Loucy (cell line): ENCODE data around the gene MLIP.
"Not testable (repeated sequence)": the region's sequence is repeated elsewhere in the genome, so short reads cannot be mapped to it uniquely, and the experiment has no call there.

Source experiments
- H2AFZ ChIP-seq: fragments of 200-600 bp; sonication (generic); 2 replicates; pipeline ENCODE4 v1.6.0; 2016; ENCODE audit warnings: antibody characterized with exemption, mild to moderate bottlenecking, low read length, moderate library complexity
- H3F3A ChIP-seq: fragments of 200-600 bp; 2 replicates; pipeline ENCODE4 v1.6.0; 2016; ENCODE audit warnings: antibody characterized with exemption, low read depth, mild to moderate bottlenecking
- H3K27me3 ChIP-seq: fragments of 200-600 bp; sonication (generic); 2 replicates; pipeline ENCODE4 v1.6.1; 2014; ENCODE audit warnings: low read length, mild to moderate bottlenecking; ENCODE audit not compliant: insufficient read depth, poor library complexity, severe bottlenecking
- H3K36me3 ChIP-seq: fragments of 200-600 bp; sonication (generic); 2 replicates; pipeline ENCODE4 v1.6.1; 2016; ENCODE audit warnings: low read length; ENCODE audit not compliant: insufficient read depth
- H3K4me1 ChIP-seq: fragments of 200-600 bp; sonication (generic); 2 replicates; pipeline ENCODE4 v1.5.1; 2014; ENCODE audit warnings: low read length, mild to moderate bottlenecking; ENCODE audit not compliant: insufficient read depth, poor library complexity, severe bottlenecking
- H3K4me2 ChIP-seq: fragments of 200-600 bp; sonication (generic); 2 replicates; pipeline ENCODE4 v1.6.0; 2014; ENCODE audit warnings: antibody characterized with exemption, low read length, low read depth, mild to moderate bottlenecking; ENCODE audit not compliant: poor library complexity, severe bottlenecking
- H3K4me3 ChIP-seq: fragments of 200-600 bp; sonication (generic); 2 replicates; pipeline ENCODE4 v1.5.1; 2014; ENCODE audit warnings: low read length, mild to moderate bottlenecking, mixed read lengths; ENCODE audit not compliant: poor library complexity, severe bottlenecking
- H3K79me2 ChIP-seq: fragments of 200-600 bp; sonication (generic); 2 replicates; pipeline ENCODE4 v1.6.1; 2014; ENCODE audit warnings: low read length; ENCODE audit not compliant: insufficient read depth
- H3K9ac ChIP-seq: fragments of 200-600 bp; sonication (generic); 2 replicates; pipeline ENCODE4 v1.6.0; 2014; ENCODE audit warnings: mild to moderate bottlenecking, low read depth, low read length, moderate library complexity; ENCODE audit not compliant: poor library complexity, severe bottlenecking
- H3K9me2 ChIP-seq: fragments of 200-600 bp; sonication (generic); replicated peaks from 2 replicates; pipeline ENCODE4 v1.6.1; 2016; ENCODE audit warnings: low read depth, low read length, mixed read lengths
- H3K9me3 ChIP-seq: fragments of 200-600 bp; sonication (generic); 2 replicates; pipeline ENCODE4 v1.6.1; 2014; ENCODE audit warnings: mild to moderate bottlenecking, antibody characterized with exemption, low read length, low read depth; ENCODE audit not compliant: insufficient read depth
- H4K20me1 ChIP-seq: fragments of 200-600 bp; sonication (generic); 2 replicates; pipeline ENCODE4 v1.6.0; 2014; ENCODE audit warnings: antibody characterized with exemption, low read length, mild to moderate bottlenecking; ENCODE audit not compliant: insufficient read depth, poor library complexity, severe bottlenecking
- EZH2phosphoT487 ChIP-seq: fragments of 200-600 bp; IDR thresholded peaks from 2 replicates; pipeline ENCODE4 v1.6.1; 2018; ENCODE audit warnings: antibody characterized with exemption, mild to moderate bottlenecking, moderate library complexity, borderline replicate concordance
- TF ChIP-seq, protein P1 (sequence below): fragments of 200-600 bp; sonication (generic); conservative IDR thresholded peaks from 2 replicates; pipeline ENCODE4 v1.5.1; 2014; ENCODE audit warnings: mild to moderate bottlenecking, antibody characterized with exemption, low read length

The MLIP gene

DNA sequence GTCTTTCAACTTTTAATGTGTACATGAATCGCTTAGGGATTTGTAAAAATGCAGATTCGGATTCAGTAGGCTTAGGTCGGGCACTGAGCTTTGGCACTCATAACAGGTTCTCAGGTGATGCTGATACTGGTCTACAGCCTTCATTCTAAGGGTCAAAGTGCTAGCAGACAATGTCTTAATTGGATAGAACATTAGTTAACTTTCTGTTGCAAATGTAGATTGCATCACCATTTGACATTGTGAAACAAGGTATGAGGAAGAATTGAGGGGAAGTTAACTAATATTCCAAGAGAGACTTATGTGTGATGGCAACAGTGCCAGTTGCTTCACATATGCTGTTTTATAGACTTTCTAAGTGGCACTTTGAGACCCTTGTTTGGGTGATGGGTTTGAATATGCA lies 86.9 kb downstream of the MLIP start:
- TF ChIP-seq, protein P1, sequence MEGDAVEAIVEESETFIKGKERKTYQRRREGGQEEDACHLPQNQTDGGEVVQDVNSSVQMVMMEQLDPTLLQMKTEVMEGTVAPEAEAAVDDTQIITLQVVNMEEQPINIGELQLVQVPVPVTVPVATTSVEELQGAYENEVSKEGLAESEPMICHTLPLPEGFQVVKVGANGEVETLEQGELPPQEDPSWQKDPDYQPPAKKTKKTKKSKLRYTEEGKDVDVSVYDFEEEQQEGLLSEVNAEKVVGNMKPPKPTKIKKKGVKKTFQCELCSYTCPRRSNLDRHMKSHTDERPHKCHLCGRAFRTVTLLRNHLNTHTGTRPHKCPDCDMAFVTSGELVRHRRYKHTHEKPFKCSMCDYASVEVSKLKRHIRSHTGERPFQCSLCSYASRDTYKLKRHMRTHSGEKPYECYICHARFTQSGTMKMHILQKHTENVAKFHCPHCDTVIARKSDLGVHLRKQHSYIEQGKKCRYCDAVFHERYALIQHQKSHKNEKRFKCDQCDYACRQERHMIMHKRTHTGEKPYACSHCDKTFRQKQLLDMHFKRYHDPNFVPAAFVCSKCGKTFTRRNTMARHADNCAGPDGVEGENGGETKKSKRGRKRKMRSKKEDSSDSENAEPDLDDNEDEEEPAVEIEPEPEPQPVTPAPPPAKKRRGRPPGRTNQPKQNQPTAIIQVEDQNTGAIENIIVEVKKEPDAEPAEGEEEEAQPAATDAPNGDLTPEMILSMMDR: no peak
- no peak for TF ChIP-seq EZH2phosphoT487
- no peak overlapping the region for H2AFZ ChIP-seq
- no peaks in the 10 kb centered on the region for H3K79me2 ChIP-seq

GRCh38 chr6:54203474-54204035 lies 92.3 kb downstream of the MLIP start:
- H3K4me2 ChIP-seq, H3K79me2 ChIP-seq, H4K20me1 ChIP-seq, H3K9me3 ChIP-seq, H3K4me1 ChIP-seq, H3K4me3 ChIP-seq, H3K9ac ChIP-seq, H3K27me3 ChIP-seq, H3F3A ChIP-seq, H2AFZ ChIP-seq, H3K36me3 ChIP-seq, H3K9me2 ChIP-seq: not testable (repeated sequence)

More for the DNA sequence above, 86.9 kb downstream of the MLIP start:
- H4K20me1 ChIP-seq: no peaks in the 10 kb centered on the region
- H3K9me2 ChIP-seq: no peaks in the 10 kb centered on the region; the same call in 1 of the 2 replicates
- H3K4me3 ChIP-seq: no peak overlapping the region
- no peak overlapping the region for H3K4me2 ChIP-seq
- no peaks in the 10 kb centered on the region for H3K36me3 ChIP-seq
- H3K9me3 ChIP-seq: no peaks in the 10 kb centered on the region
- no peaks in the 10 kb centered on the region for H3F3A ChIP-seq
- H3K9ac ChIP-seq: no peak overlapping the region
- no peaks in the 10 kb centered on the region for H3K27me3 ChIP-seq
- peaks cover 8% of the 10 kb centered on the region for H3K4me1 ChIP-seq

DNA sequence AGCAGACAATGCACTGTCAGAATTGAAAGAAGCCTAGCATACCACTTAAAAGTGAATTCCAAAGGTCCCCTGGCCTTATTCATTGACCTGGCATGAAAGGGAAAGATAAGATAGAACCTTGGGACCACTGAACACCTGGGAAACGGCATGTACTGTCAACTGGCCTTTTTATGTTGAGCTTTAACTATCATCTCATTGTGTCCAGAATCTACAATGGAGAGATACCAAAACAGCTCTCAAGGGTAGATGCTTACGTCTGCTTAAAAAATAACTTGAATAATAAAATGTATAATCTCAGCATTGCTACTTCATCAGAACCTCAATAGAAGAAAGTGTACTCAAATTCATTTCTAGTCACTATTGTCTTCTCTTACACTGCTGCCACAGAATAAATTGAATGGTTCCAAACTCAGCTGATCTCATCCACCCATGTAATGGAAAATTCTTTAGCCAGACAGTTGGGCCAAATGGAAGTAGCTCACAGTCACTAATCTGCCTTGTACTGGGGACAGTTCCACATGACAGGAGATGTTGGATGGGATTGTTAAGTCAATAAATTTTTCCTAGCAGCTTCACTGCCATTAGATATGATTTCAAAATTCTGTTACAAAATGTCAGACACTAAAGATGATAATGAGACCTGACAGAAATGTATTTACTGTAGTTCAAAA lies 93.8 kb downstream of the MLIP start:
- H3K27me3 ChIP-seq: no peaks in the 10 kb centered on the region
- TF ChIP-seq EZH2phosphoT487: no peak
- TF ChIP-seq, protein P1: no peak

GRCh38 chr6:54206510-54206909 lies 95.3 kb downstream of the MLIP start:
- no peak for TF ChIP-seq EZH2phosphoT487
- TF ChIP-seq, protein P1: no peak
- H3K4me1 ChIP-seq: no peaks in the 10 kb centered on the region
- H3K9ac ChIP-seq: no peak overlapping the region
- no peak overlapping the region for H2AFZ ChIP-seq
- H3F3A ChIP-seq: no peaks in the 10 kb centered on the region
- no peaks in the 10 kb centered on the region for H3K36me3 ChIP-seq
- H3K79me2 ChIP-seq: no peaks in the 10 kb centered on the region
- no peaks in the 10 kb centered on the region for H3K9me2 ChIP-seq
- H3K4me3 ChIP-seq: no peak overlapping the region
- no peaks in the 10 kb centered on the region for H3K27me3 ChIP-seq
- H4K20me1 ChIP-seq: no peaks in the 10 kb centered on the region
- no peak overlapping the region for H3K4me2 ChIP-seq
- H3K9me3 ChIP-seq: no peaks in the 10 kb centered on the region

More for the DNA sequence above, 93.8 kb downstream of the MLIP start:
- Histone ChIP-seq H3K9me2 (no peaks in the 10 kb centered on the region), H4K20me1 (no peaks in the 10 kb centered on the region), H3K36me3 (no peaks in the 10 kb centered on the region), H3K4me1 (no peaks in the 10 kb centered on the region), H3K9ac (no peak overlapping the region), H3K9me3 (no peaks in the 10 kb centered on the region), H2AFZ (no peak overlapping the region), H3K4me3 (no peak overlapping the region), H3K79me2 (no peaks in the 10 kb centered on the region), H3K4me2 (no peak overlapping the region), H3F3A (no peaks in the 10 kb centered on the region)

GRCh38 chr6:54209983-54210382 lies 98.7 kb downstream of the MLIP start:
- H4K20me1 ChIP-seq, H3K4me3 ChIP-seq, H2AFZ ChIP-seq, H3F3A ChIP-seq, H3K9ac ChIP-seq, H3K4me2 ChIP-seq, H3K9me3 ChIP-seq, H3K9me2 ChIP-seq, H3K27me3 ChIP-seq, H3K79me2 ChIP-seq, H3K36me3 ChIP-seq, H3K4me1 ChIP-seq: not testable (repeated sequence)
